HG02798 (cell line): ENCODE measurements around the gene DBNDD1.
"Not testable (repeated sequence)": the region's sequence is repeated elsewhere in the genome, so short reads cannot be mapped to it uniquely, and the experiment has no call there.

ENCODE experiments used
- ATAC-seq: cut with Tn5 transposase; IDR thresholded peaks from one replicate; pipeline ENCODE4 v1.9.1; 2021; ENCODE audit warnings: mild to moderate bottlenecking; ENCODE audit not compliant: unreplicated experiment, poor library complexity

The DBNDD1 gene

GRCh38 chr16:89967436-89967835 lies 51.8 kb downstream of the DBNDD1 start:
- not testable (repeated sequence) for ATAC-seq

GRCh38 chr16:89966756-89967155 lies 52.5 kb downstream of the DBNDD1 start:
- ATAC-seq: no peak

DNA sequence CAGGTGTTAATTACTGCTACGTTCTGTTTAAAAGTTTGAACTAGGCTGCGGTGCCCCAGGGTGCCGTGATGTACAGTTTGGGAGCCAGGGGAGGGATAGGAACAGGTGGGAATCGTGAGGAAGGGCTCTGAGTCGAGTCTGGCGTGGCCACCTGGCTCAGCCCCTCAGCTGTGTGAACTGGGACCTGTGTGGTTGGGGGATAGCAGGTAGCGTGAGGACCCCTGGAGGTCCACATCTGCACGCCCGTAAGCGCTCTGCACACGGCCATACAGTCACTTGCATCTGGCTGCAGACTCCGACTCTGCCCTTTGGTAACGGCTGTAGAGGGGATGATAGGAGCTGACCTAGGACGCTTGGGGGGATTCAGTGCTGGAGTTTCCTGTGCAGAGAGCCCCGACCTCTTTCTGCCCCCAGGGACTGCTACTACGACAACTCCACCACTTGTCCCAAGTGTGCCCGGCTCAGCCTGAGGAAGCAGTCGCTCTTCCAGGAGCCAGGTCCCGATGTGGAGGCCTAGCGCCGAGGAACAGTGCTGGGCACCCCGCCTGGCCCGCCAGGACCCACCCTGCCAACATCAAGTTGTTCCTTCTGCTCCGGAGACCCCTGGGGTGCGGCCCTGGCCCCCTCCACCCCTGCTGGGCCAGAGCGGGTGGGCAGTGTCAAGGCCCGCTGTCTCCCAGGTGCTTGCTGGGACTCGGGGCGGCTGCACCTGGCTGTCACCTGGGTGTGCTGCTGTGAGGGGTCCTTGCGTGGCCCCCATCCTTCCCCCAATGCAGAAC lies 53.6 kb downstream of the DBNDD1 start:
- ATAC-seq: no peak

DNA sequence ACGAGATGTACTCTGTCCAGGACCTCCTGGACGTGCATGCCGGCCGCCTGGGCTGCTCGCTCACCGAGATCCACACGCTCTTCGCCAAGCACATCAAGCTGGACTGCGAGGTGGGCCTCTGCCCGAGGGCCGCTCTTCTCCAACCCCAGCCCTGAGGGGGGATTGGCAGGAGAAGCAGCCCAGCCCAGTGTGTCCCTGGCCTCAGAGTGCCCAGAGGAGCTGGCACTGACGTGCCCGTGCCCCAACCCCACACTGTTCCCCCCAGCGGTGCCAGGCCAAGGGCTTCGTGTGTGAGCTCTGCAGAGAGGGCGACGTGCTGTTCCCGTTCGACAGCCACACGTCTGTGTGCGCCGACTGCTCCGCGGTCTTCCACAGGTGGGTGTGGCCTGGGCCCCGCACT lies 55.1 kb downstream of the DBNDD1 start:
- ATAC-seq: no peak

- no peak for ATAC-seq
Observed at GRCh38 chr16:89962754-89963498, 56.3 kb downstream of the DBNDD1 start.

DNA sequence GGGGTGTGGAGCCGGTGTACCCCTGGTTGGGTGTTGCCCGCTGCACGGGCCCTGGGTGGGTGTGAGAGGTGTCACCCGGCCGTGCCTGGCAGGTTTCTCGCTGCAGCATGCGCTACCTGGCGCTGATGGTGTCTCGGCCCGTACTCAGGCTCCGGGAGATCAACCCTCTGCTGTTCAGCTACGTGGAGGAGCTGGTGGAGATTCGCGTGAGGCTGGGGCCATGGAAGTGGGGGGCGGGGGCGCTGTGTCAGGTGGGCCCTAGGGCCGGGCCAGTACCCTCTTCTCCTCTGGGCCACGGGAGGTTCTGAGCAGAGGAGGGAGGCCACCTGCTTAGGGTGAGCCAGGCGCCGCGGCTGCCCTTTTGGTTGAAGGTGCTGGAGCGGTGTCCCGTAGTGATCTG lies 57.3 kb downstream of the DBNDD1 start:
- no peak for ATAC-seq

- no peak for ATAC-seq
Observed at GRCh38 chr16:89960966-89961365, 58.3 kb downstream of the DBNDD1 start.

GRCh38 chr16:89958596-89958995 lies 60.7 kb downstream of the DBNDD1 start:
- ATAC-seq: no peak

- ATAC-seq: no peak
Observed at GRCh38 chr16:89958068-89958467, 61.2 kb downstream of the DBNDD1 start.

GRCh38 chr16:89957216-89957785 lies 62.0 kb downstream of the DBNDD1 start:
- ATAC-seq: no peak

GRCh38 chr16:89956505-89957215 lies 62.6 kb downstream of the DBNDD1 start:
- ATAC-seq: no peak

DNA sequence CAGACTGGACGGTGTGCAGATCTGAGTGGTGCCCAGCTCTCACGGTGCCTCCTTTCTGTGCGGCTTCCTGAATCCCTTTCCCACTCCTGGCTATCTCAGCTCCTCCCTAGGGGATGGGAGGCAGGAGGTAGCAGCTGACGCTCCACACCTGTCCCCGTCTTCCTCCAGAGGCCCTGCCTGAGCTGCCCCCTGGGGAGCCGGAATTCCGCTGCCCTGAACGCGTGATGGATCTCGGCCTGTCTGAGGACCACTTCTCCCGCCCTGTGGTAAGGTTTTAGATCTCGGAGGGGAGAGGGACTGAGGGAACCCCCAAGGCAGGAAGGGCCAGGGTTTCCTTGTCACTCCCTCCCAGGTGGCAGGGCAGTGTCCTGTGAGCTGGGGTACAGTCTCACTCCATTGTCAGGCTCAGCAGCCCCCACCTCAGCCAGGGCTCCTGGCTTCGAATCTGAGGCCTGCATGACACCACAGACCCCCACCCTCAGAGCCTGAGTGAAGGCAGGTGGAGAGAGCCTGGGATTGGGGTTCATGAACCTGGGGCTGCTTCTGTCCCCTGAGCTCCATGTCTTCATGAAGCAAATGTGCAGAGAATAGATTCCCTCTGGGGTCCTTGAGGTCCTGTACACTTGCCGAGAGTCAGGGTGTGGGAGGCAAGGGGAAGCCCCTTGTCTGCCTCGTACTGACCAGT lies 64.1 kb downstream of the DBNDD1 start:
- ATAC-seq: no peak
